Cardiac septum (tissue), 1 donor: ENCODE measurements around the gene ZNF521. TPM values are rescaled to one million over a fixed set of nuclear protein-coding genes. Genes with fewer than 3 reads are reported as not detected.

ENCODE experiments used
- DNase-seq: peaks from one replicate; pipeline ENCODE4 v3.0.0-alpha.2; 2020; ENCODE audit warnings: low spot score
- intact Hi-C: fragments of 100-400 bp; cut with DNase I; formaldehyde crosslinking; loops from one replicate; pipeline ENCODE4 v1.14.0; 2022
- total RNA-seq: library from RNA; stranded (reverse); fragmentation: NEBNext Ultra II Directional; extraction: Animal tissue kit (Norgen Biotek cat#: 25700); gene quantifications from one replicate; pipeline ENCODE4 v1.2.1, GENCODE V29; 2021
- donor health status: DM: no; HTN: no; CAD: no.

Gene ZNF521
- total RNA-seq, 1 donor from 2014 or later = 15.4 TPM

- intact Hi-C loops = no loop called here
- DNase-seq = no peak
Observed at GRCh38 chr18:25112821-25113434, 239.0 kb downstream of the ZNF521 start.

GRCh38 chr18:25111377-25112288 is 240.3 kb downstream of the ZNF521 start:
- intact Hi-C loops = no loop called here
- DNase-seq = no peak

DNA sequence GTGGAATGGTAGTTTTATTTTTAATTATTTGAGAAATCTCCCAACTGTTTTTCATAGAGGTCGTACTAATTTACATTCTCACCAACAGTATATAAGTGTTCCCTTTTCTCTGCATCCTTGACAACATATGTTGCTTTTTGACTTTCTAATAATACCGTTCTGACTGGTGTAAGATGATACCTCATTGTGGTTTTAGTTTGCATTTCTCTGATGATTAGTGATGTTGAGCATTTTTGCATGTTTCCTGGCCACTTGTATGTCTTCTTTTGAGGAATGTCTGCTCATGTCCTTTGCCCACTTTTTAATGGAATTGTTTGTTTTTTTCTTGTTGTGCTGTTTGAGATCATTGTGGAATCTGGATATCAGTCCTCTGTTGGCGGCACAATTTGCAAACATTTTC is 242.5 kb downstream of the ZNF521 start:
- intact Hi-C loops = no loop called here
- no peak for DNase-seq

- no peak for DNase-seq
- intact Hi-C loops = no loop called here
Observed at GRCh38 chr18:25103468-25104155, 248.4 kb downstream of the ZNF521 start.

GRCh38 chr18:25102662-25103061 is 249.3 kb downstream of the ZNF521 start:
- intact Hi-C loops = no loop called here

GRCh38 chr18:25100418-25100817 is 251.5 kb downstream of the ZNF521 start:
- no peak for DNase-seq
- intact Hi-C loops = no loop called here

More at GRCh38 chr18:25102662-25103061, 249.3 kb downstream of the ZNF521 start:
- no peak for DNase-seq

DNA sequence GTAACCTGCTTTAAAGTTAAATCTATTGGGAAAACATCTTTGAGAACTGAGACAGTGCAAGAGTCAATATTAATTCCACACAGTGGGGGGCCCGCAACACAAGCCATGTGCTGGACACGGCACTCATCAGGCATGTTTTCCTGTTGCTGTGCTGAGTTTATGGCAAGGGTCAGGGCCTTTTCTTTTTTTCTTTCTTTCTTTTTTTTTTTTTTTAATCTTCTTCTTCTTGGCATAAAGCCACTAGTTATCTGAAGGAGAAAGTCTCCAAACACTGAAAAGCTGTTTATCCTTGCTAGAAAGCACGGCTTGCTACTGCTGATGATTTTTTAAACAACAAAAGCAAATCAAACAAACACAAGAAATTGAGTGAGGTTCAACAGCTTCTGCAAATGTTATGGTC is 252.1 kb downstream of the ZNF521 start:
- no peak for DNase-seq

DNA sequence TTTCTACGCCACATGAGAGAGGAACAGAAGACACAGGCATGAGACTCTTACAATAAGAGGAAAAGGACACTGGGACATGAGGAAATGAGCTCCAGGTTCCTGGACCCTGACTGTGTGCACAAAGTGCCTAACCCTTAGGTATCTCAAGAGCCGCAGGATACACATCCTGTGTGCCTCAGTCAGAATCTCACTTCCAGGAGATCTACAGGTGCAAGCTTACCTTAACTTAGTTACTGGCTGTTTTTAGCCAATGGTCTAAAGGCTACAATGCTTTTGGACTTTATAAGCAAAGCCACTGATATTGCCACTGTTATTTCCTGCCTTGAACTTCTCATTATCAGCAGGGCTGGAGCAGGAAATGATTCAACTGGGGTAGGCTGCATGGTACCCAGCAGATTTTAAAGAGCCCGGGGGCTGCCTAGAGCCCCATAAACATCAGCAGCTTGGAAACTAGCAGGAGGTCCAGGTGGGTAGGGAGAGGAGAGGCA is 254.4 kb downstream of the ZNF521 start:
- no peak for DNase-seq
- intact Hi-C loops = no loop called here

More for the DNA sequence above, 252.1 kb downstream of the ZNF521 start:
- intact Hi-C loops = no loop called here

- no peak for DNase-seq
- intact Hi-C loops = no loop called here
Observed at GRCh38 chr18:25097057-25097456, 254.9 kb downstream of the ZNF521 start.

DNA sequence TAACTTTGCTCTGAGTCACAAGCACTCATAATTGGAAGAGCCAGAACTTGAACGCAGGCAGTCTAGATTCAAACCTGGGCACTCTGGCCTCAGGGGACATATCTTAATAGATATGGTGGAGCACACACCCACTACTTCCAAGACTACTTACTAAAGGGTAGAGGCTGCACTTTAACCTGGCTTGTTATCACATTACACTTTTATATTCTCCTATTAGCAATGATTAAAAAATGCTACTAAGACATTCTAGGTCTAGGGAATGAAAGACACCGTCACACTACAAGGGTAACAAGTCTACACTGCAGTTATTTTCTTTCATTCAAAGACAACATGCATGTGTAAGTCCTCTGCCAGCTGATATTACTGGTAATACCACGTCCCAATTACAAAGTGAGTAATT is 258.8 kb downstream of the ZNF521 start:
- DNase-seq = no peak
- intact Hi-C loops = no loop called here

DNA sequence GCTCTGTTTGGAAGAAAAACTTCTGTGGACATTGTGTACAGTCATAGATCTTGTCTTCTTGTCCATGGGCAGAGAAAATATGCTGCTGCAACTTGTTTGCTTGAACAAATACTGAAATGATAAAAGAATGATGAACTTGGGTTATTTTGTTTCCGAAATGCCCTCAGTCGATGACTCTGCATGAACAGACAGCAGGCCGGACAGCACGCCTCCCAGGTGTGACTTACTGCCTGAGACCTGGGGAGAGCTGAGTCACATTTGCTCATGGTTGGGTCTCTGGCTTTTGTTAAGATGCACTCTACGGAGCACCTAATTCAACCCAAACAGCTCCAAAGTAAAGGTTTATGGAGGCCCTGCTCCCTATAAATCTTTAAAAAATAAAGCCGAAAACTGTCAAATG is 262.5 kb downstream of the ZNF521 start:
- no peak for DNase-seq
- intact Hi-C loops = no loop called here

DNA sequence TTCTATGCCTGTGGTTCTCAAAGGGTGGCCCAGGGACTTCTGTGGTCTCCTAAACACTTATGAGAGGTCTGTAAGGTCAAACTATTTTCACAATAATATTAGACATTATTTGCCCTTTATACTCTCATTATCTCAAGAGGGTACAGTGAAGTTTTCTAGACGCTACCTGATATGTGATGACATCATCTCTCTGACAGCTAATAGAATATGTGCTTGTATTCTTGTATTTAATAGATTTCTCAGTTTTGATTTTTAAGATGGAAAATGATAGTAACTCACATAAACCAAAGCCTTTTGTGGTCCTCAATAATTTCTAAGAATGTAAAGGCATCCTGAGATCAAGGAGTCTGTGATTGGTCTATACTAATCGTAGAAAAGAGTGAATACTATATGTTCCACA is 265.1 kb downstream of the ZNF521 start:
- DNase-seq = no peak
- intact Hi-C loops = no loop called here

- intact Hi-C loops = no loop called here
Observed at GRCh38 chr18:25081001-25081400, 271.0 kb downstream of the ZNF521 start.

DNA sequence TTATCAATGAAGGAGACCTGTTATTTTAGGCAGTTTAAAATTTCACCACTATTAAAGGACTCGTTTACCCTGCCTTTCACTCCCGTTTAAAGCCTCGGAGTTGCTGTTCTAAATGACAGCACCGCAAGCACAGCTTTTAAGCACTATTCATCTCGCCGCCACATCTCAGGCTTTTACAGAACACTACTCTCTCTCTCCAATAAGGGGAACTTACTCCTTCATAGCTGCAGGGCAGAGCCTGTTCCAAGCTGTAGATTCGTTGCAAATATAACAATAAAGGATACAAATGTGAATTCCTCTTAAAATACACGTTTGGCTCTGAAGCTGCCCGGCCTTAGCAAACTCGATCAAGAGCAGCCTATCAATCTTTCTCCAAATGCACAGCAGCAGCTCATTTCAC is 271.8 kb downstream of the ZNF521 start:
- intact Hi-C loops = no loop called here
- DNase-seq = no peak

More at GRCh38 chr18:25081001-25081400, 271.0 kb downstream of the ZNF521 start:
- DNase-seq = no peak

GRCh38 chr18:25077944-25078723 is 273.8 kb downstream of the ZNF521 start:
- intact Hi-C loops = no loop called here
- no peak for DNase-seq

DNA sequence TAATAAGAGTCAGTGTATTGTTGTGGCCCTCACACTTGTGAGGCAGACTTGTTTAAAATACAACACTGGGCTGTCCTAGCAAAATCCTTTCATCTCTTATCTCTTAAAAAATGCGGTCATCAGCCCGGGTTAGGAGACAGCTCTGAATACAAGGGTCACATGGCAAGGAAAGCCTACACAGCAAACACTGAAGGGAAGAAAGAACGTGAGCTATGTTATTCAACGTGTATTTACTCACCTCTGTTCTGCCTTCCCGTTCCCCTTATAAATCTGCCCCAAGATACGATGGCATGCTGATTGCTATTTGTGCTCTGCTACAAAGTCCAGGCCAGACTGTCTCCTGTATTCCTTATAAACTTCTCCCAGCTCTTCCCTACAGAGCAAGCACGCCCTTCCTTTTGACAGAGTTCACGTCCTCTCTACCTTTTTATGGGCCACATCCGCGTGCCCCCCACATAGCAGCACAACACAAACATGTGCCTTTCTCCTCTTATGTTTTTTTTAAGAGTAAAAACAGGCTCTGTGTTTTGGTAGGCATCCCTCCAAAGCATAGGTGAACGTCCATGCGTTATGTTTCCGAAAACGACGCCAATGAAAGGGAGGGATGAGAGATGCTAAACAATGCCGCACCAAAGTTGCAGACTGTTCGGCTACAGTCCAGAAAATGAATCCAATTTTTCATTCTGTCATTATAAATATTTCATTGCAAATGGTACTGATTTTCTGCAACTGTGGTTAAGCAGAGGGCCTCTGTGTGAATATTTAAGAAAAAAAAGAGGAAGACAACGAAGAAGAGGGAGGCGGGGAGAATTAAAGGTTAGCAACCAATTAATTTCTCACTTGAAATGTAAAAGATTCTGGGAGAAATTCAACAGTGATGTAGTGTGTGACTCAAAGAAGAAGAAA is 274.7 kb downstream of the ZNF521 start:
- DNase-seq = no peak
- intact Hi-C loops = no loop called here

GRCh38 chr18:25075783-25076182 is 276.2 kb downstream of the ZNF521 start:
- DNase-seq = no peak
- intact Hi-C loops = no loop called here

DNA sequence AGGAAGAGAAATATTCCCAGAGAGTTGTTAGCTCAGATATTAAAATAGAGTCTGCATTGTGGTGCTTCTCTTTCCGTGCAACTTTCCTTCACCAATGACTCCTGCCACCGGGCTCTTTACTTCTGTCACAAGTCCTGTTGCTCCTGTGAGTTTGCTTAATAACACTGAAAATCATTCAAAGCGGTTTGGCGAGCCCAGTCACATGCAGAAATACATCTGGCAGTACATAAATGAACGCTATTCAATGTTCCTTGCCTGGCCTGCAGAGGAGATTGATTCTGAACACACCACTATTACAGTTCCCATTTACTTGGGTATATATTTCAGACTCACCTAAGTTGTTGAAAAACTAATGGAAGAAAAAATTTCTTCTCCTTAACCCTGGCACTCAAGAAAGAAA is 276.6 kb downstream of the ZNF521 start:
- intact Hi-C loops = no loop called here
- DNase-seq = no peak

GRCh38 chr18:25074925-25075324 is 277.0 kb downstream of the ZNF521 start:
- DNase-seq = no peak
- intact Hi-C loops = no loop called here
